GM18508 (cell line): ENCODE measurements around the gene CDK6.
"Not testable (repeated sequence)": the region's sequence is repeated elsewhere in the genome, so short reads cannot be mapped to it uniquely, and the experiment has no call there.

Experiments used
- ATAC-seq: cut with Tn5 transposase; IDR thresholded peaks from one replicate; pipeline ENCODE4 v1.9.1; 2021; ENCODE audit warnings: moderate number of reproducible peaks; ENCODE audit not compliant: insufficient read depth, unreplicated experiment

CDK6 gene

DNA sequence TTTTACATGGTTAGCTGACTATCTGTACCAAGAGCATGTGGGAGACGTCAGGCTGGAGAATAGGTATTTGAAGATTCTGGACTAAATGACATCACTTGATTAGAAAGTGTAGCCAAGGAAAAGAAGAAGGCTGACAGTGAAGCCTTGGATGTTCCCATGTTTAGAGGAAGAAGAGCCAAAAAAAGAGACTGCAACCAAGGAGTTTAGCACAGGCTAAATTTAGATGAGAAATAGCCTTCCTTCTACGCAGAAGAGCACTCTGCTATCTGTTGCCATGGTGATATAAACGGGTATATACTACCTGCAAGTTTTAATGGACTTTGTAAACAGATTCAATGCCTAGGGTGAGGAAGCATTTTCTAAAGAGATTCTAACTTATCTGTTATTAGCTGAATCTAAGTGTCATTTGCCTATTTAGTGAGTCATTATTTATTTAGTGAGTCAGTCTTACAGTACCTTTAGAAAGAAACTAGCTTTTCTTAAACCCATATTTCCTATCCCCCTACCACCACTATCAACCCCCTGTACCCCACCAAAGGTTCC lies 69.8 kb downstream of the CDK6 start:
- no peak for ATAC-seq

DNA sequence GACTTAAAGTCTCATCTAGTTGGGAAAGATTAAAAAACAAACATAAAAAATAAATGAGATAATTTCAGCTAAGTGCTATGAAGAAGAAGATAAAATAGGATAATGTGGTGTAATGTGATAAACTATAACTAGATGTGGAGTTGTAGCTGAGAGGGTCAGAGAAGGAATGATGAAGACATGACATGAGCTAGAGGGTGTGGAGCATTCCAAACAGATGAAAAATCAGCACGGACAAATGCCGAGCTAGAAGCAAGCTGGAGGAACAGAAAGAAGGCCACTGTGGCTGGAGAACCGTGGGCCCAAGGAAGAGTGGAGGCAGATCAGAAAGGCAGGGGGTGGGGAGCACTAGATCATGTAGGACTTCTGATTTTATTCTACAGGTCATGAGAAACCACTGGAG lies 70.6 kb downstream of the CDK6 start:
- no peak for ATAC-seq

- no peak for ATAC-seq
Observed at GRCh38 chr7:92763636-92764423, 72.5 kb downstream of the CDK6 start.

- ATAC-seq = no peak
Observed at GRCh38 chr7:92762851-92763250, 73.5 kb downstream of the CDK6 start.

GRCh38 chr7:92761391-92762097 lies 74.8 kb downstream of the CDK6 start:
- no peak for ATAC-seq

- no peak for ATAC-seq
Observed at GRCh38 chr7:92758796-92759431, 77.5 kb downstream of the CDK6 start.

DNA sequence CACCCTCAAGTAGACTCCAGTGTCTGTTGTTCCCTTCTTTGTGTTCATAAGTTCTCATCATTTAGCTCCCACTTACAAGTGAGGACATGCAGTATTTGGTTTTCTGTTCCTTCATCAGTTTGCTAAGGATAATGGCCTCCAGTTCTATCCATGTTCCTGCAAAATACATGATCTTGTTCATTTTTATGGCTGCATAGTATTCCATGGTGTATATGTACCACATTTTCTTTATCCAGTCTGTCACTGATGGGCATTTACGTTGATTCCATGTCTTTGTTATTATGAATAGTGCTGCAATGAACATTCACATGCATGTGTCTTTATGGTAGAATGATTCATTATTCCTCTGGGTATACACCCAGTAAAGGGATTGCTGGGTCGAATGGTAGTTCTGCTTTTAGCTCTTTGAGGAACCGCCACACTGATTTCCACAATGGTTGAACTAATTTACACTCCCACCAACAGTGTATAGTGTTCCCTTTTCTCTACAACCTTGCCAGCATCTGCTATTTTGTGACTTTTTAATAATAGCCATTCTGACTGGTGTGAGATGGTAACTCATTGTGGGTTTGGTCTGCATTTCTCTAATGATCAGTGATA lies 79.0 kb downstream of the CDK6 start:
- ATAC-seq = not testable (repeated sequence)

DNA sequence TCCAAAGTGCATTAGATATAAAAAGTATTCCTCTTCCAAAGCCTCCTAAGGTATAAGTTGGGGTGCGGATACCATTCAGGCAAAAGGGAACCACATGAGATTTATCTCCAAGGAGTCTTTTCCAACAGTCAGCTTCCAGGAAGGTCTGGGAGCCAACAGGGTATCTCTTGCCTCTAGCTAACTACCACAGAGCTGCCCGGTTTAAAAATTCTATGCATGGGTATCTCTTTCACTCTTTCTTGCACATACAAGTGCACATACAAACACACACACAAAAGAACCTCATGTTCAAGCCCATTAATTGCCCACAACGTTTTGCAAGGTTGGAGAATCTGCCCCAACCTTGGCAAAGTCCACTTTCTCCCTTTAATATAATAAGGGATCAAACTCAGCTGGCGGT lies 80.7 kb downstream of the CDK6 start:
- no peak for ATAC-seq

- no peak for ATAC-seq
Observed at GRCh38 chr7:92754919-92755581, 81.3 kb downstream of the CDK6 start.

DNA sequence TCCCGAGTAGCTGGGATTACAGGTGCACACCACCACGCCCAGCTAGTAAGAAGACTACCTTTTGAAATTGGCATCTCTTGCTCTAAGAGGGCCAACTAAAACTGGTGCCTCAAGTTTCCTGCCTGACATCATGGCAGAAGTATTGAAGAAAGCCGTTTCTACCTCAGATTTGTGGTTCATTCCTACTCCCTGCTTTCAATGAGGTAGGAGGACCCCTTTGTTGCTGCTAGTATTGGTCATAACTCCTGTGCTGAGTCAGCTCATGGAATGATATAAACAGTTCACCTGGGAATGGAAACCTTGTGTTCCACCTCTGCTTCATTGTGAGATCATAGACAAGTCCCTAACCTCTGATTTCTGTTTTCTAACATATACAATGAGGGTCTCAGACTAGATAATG lies 82.8 kb downstream of the CDK6 start:
- no peak for ATAC-seq

DNA sequence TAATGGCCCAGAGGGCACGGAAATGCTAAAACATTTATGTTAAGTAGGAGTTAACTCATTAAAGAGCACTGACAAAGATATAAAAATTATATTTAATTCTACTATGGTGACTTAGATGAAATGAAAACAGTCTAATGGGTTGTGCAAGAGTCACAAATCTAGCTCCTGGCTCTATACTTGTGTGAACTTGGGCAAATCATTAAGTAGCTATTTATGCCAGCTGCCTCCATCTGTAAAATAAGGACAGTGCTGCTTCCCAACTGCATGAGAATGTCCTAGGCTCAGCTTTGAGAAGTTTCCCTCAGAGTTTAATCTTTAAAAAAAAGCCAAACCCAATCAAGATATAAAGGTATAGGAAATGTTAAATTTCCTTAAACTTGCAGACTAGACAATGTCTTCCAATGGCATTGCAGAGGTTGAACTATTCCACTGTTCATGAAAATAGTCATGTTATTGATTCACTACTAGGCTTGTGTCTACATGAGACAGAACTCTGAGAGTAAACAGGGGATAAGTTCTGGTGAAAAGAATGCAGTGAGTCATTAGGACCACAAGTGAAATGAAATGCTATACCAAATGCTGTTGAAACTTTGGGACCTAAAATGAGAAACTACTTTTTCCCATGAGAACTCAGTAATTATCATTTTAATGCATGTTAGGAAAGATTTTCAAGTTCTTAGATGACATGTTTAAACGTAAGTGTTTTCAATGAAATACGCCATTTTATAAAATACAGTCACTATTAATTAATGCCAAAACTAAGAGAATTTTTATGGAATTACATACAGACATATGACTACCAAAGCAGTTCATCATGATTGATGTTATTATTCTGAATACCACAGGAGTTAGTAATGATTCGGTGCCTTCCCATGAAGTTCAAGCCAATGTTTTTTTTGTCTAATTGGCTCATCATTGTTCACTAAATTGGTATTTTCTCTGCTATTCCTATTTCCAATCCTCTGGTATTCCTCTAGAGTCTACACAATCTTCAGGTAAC lies 84.2 kb downstream of the CDK6 start:
- no peak for ATAC-seq

DNA sequence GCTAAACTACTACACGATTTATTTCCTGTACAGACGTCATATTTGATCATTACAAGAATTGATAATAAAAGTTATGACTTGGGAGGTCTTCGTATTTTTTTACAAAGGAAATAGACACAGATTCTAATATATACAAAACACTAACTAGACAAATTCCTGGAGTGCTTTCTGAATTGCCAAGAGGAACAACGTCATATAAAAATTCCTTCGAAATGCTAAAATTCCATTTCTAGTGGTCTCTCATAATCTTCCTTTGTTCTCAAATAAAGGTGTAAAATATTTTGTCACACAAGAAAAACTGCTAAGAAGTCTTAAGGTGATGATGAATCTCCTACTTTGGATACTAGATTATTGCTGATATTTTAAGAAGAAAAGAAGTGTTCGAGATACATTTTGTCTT lies 85.4 kb downstream of the CDK6 start:
- no peak for ATAC-seq

DNA sequence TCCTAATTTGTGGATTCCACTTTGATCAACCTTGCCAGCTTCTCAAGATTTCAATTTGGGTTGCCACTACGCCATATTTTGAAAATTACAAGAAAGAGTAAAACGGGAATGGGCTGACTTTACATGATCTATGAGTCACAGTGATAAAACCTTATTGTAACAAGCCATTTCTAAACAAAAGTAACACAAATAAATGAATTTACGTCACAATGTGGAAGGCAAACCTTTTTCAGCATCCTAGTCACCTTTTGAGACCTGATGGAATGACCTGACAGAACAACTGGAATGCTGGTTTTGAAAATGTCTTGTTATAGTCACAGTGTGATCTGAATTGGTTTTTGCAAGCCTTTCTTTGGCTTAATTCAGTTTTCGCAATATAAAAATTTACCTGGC lies 85.9 kb downstream of the CDK6 start:
- no peak for ATAC-seq

GRCh38 chr7:92749832-92750446 lies 86.4 kb downstream of the CDK6 start:
- no peak for ATAC-seq

DNA sequence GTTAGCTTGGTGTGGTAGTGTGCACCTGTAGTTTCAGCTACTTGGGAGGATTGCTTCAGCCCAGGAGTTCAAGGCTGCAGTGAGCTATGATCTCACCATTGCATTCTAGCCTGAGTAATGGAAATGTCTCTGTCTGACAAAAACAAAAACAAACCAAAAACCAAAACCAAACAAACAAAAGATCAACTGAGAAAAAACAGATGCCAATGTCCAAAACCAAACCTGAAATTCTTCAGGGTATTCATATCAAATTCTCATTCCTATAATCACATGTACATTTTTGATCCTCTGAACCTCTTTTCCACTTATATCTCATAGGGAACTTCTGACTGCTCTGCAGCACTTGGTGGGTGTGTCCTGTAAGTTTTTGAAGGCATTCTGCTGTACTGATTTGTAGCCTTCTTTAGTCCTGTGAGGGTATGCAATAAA lies 87.0 kb downstream of the CDK6 start:
- ATAC-seq = no peak

- ATAC-seq = no peak
Observed at GRCh38 chr7:92748495-92748894, 87.9 kb downstream of the CDK6 start.

DNA sequence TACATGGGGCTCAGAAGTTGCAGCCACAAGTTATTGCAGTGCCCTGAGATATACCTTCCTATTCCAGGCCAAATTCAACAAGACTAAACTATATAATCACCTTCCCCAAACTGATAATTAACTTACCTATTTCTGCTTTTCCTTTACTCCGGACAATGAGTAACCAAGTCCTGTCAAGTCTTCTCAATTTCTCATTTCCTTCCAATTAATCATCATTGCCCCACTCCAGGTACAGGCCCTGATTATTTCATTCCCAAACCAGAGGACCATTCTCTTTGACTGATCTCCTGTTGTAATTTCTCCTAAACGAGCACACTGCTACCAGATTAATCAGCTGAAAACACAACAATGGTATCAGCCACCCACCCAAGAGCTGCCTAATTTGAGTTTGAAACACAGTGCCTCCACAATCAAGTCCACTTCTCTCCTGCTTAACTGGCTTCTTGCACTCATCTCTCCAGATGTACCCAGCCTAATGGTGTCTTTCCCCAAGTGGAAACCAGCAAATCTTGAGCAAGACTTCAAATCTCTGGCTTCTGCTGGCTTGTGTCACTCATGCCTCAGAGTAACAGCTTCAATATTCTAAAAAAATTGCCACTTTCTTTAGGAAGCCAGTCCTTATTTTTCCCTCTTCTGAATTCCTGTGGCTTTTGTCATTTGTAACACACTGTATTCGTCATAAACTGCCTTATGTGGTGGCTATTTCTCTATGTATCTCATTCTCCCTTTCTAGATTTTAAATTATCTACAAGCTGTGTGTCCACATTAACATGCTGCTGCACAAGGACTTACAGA lies 89.1 kb downstream of the CDK6 start:
- no peak for ATAC-seq

GRCh38 chr7:92745241-92745640 lies 91.1 kb downstream of the CDK6 start:
- no peak for ATAC-seq
